ENCODE data around the gene MYMX. TPM values are rescaled to one million over a fixed set of nuclear protein-coding genes. Genes with fewer than 3 reads are reported as not detected.

The MYMX gene
- total and polyA plus RNA-seq, 4 donors = 0.14 TPM; not detected in 3

GRCh38 chr6:44202332-44202971, 14.3 kb upstream of the MYMX start:
- TF ChIP-seq ZBTB33 (IDR thresholded peaks at IDR 0.05) = no peak
- TF ChIP-seq NR2F2 (IDR thresholded peaks at IDR 0.05) = peak; percentile 67
- no peak for TF ChIP-seq FOXA2 (IDR thresholded peaks at IDR 0.05)
- no peak for TF ChIP-seq RXRA (IDR thresholded peaks at IDR 0.05)
- TF ChIP-seq SP1 (IDR thresholded peaks at IDR 0.05) = no peak
- TF ChIP-seq EGR1 (IDR thresholded peaks at IDR 0.05; ENCODE audit: low read depth in 2 of 2) = no peak
- Histone ChIP-seq H3K9ac (ENCODE audit: low read depth in 1 of 2, low read length in 2 of 2) (no peak overlapping the region), H3K36me3 (ENCODE audit: control insufficient read depth in 4 of 4, insufficient read depth in 3 of 4, low read depth in 1 of 4, low read length in 3 of 4) (no peaks in the 10 kb centered on the region), H3K4me3 (ENCODE audit: low read depth in 1 of 3, low read length in 3 of 3) (no peak overlapping the region), H3K27ac (ENCODE audit: low read depth in 1 of 2, low read length in 2 of 2) (no peak overlapping the region), H3K4me1 (ENCODE audit: control insufficient read depth in 4 of 4, insufficient read depth in 4 of 4, low read length in 3 of 4) (no peaks in the 10 kb centered on the region), H3K27me3 (ENCODE audit: control insufficient read depth in 4 of 4, insufficient read depth in 4 of 4, low read length in 3 of 4) (no peaks in the 10 kb centered on the region), H3K9me3 (ENCODE audit: control insufficient read depth in 4 of 4, low read length in 3 of 4) (no peaks in the 10 kb centered on the region)
- no peak for DNase-seq (ENCODE audit: low spot score)
- WGBS = 81% methylated on average over 4 of the region's 4 CpGs

- DNase-seq (ENCODE audit: low spot score) = no peak
- Histone ChIP-seq H3K9me3 (ENCODE audit: control insufficient read depth in 4 of 4, low read length in 3 of 4) (no peaks in the 10 kb centered on the region), H3K4me1 (ENCODE audit: control insufficient read depth in 4 of 4, insufficient read depth in 4 of 4, low read length in 3 of 4) (peaks cover 0 to 1% (median 1%) of the 10 kb centered on the region in 4 donors), H3K36me3 (ENCODE audit: control insufficient read depth in 4 of 4, insufficient read depth in 3 of 4, low read depth in 1 of 4, low read length in 3 of 4) (no peaks in the 10 kb centered on the region), H3K4me3 (ENCODE audit: low read depth in 1 of 3, low read length in 3 of 3) (no peak overlapping the region), H3K27me3 (ENCODE audit: control insufficient read depth in 4 of 4, insufficient read depth in 4 of 4, low read length in 3 of 4) (no peaks in the 10 kb centered on the region), H3K27ac (ENCODE audit: low read depth in 1 of 2, low read length in 2 of 2) (no peak overlapping the region), H3K9ac (ENCODE audit: low read depth in 1 of 2, low read length in 2 of 2) (no peak overlapping the region)
- WGBS = 88% methylated on average over 11 of the region's 11 CpGs
- TF ChIP-seq NR2F2 (IDR thresholded peaks at IDR 0.05) (peak; percentile 29), CTCF (IDR thresholded peaks at IDR 0.05; ENCODE audit: low read depth, low read length, missing input control) (no peak)
Measured at GRCh38 chr6:44202972-44203750, 13.6 kb upstream of the MYMX start.

- Histone ChIP-seq H3K36me3 (ENCODE audit: control insufficient read depth in 4 of 4, insufficient read depth in 3 of 4, low read depth in 1 of 4, low read length in 3 of 4) (no peaks in the 10 kb centered on the region), H3K27me3 (ENCODE audit: control insufficient read depth in 4 of 4, insufficient read depth in 4 of 4, low read length in 3 of 4) (no peaks in the 10 kb centered on the region), H3K9ac (ENCODE audit: low read depth in 1 of 2, low read length in 2 of 2) (no peak overlapping the region), H3K9me3 (ENCODE audit: control insufficient read depth in 4 of 4, low read length in 3 of 4) (no peaks in the 10 kb centered on the region), H3K27ac (ENCODE audit: low read depth in 1 of 2, low read length in 2 of 2) (no peak overlapping the region), H3K4me3 (ENCODE audit: low read depth in 1 of 3, low read length in 3 of 3) (no peak overlapping the region), H3K4me1 (ENCODE audit: control insufficient read depth in 4 of 4, insufficient read depth in 4 of 4, low read length in 3 of 4) (peaks cover 0 to 6% (median 4%) of the 10 kb centered on the region in 4 donors)
- WGBS = 91% methylated on average over 6 of the region's 6 CpGs
- no peak for DNase-seq (ENCODE audit: low spot score)
- TF ChIP-seq MAX (IDR thresholded peaks at IDR 0.05) (no peak), EGR1 (IDR thresholded peaks at IDR 0.05; ENCODE audit: low read depth in 2 of 2) (no peak), GABPA (IDR thresholded peaks at IDR 0.05 in 1 of 2, conservative IDR thresholded peaks at IDR 0.05 in 1 of 2) (no peak), NR2F2 (IDR thresholded peaks at IDR 0.05) (no peak), YY1 (IDR thresholded peaks at IDR 0.05) (no peak), ATF3 (IDR thresholded peaks at IDR 0.05) (no peak), REST (IDR thresholded peaks at IDR 0.05) (no peak), SP1 (IDR thresholded peaks at IDR 0.05) (no peak), HNF4G (IDR thresholded peaks at IDR 0.05) (no peak), ZBTB33 (IDR thresholded peaks at IDR 0.05) (no peak), JUND (IDR thresholded peaks at IDR 0.05) (no peak)
Measured at GRCh38 chr6:44203955-44204354, 12.8 kb upstream of the MYMX start.

Data from liver (tissue), 9 donors.